Skeletal muscle satellite cell (primary cell): Measurements from ENCODE around the gene POP4.

Experiments
- H3K27me3 ChIP-seq: 2 replicates; pipeline ENCODE4 v1.7.0; 2013; ENCODE audit warnings: low read length; ENCODE audit not compliant: control insufficient read depth, insufficient read depth
- H3K36me3 ChIP-seq: 2 replicates; pipeline ENCODE4 v1.7.0; 2013; ENCODE audit warnings: mild to moderate bottlenecking, control low read depth, low read length; ENCODE audit not compliant: insufficient read depth
- H3K4me1 ChIP-seq: 2 replicates; pipeline ENCODE4 v1.7.0; 2013; ENCODE audit warnings: low read length; ENCODE audit not compliant: control insufficient read depth, insufficient read depth
- H3K4me2 ChIP-seq: 2 replicates; pipeline ENCODE4 v1.7.0; 2013; ENCODE audit warnings: mild to moderate bottlenecking, low read length
- H3K4me3 ChIP-seq: 2 replicates; pipeline ENCODE4 v1.7.0; 2013; ENCODE audit warnings: low read length
- H3K9ac ChIP-seq: 2 replicates; pipeline ENCODE4 v1.7.0; 2013; ENCODE audit warnings: mild to moderate bottlenecking, low read depth, low read length, moderate library complexity
- H3K9me3 ChIP-seq: replicated peaks from 2 replicates; pipeline ENCODE4 v1.7.0; 2013; ENCODE audit warnings: mild to moderate bottlenecking, control low read depth, low read length

POP4 gene

DNA sequence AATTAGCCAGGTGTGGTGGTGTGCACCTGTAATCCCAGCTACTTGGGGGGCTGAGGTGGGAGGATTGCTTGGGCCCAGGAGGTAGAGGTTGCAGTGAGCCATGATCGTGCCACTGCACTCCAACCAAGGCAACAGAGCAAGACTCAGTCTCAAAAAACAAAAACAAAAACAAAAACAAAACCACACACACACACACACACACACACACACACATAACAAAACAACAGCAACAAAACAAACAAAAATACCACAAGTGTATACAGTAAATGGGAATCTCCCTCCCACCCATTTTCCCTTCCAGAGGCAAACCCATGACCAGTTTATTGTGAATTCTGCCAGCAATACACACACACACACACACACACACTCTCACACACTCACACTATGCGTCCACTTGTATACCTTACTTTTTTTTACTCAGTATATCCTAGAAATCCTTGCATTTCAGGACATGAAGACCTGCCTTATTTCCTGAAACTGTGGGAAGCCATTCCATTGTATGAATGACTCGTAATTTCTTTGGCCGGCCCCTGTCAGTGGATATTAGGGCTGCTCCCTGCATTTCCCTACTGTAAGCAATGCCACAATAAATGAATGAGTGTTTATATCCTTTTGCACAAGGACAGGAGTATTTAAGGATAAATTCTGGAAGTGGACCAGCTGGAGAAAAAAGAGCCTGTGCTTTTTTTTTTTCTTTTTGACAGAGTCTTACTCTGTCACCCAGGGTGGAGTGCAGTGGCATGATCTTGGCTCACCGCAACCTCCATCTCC lies 52.3 kb downstream of the POP4 start:
- Histone ChIP-seq H3K4me3 (no peak overlapping the region), H3K4me2 (no peak overlapping the region), H3K9ac (no peak overlapping the region), H3K4me1 (peaks cover 31% of the 10 kb centered on the region), H3K27me3 (peaks cover 8% of the 10 kb centered on the region), H3K36me3 (no peaks in the 10 kb centered on the region), H3K9me3 (no peaks in the 10 kb centered on the region)

DNA sequence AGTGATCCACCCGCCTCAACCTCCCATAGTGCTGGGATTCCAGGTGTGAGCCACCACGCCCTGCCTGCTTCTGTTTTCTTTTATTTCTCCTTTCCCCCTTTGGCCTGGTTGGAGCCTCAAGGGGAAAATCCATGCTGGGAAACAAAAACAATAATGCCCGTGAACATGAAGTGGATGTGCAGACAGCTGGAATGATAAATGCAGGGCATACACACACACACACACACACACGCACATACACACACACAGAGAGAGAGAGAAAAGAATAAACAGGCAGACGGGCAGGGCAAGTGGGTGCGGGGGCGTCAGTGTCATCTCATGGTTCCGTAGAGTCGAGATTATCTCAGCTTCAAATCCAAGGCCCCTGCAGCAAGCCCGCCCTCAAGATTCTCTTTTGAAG lies 54.8 kb downstream of the POP4 start:
- Histone ChIP-seq H3K9ac (peak overlapping the region; percentile 84), H3K9me3 (no peaks in the 10 kb centered on the region), H3K4me2 (peak overlapping the region; percentile 37), H3K4me3 (no peak overlapping the region), H3K4me1 (peaks cover 48% of the 10 kb centered on the region), H3K27me3 (no peaks in the 10 kb centered on the region), H3K36me3 (no peaks in the 10 kb centered on the region)

DNA sequence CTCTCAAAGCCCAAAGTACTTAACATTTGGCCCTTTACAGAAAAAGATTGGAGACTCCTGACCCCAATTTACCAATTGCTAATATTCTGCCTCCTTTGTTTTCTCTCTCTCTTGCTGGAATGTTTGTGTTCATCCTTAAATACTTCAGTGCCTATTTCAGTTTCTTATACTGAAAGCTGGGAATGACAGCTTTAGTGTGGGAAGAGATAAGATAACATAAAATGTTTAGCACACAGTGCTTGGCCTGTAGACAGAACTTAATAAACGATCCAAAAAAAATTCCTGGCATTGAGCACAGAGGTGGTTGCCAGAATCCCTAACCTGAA lies 56.2 kb downstream of the POP4 start:
- Histone ChIP-seq H3K4me2 (peak overlapping the region; percentile 86), H3K27me3 (no peaks in the 10 kb centered on the region), H3K9ac (peak overlapping the region; percentile 84), H3K36me3 (no peaks in the 10 kb centered on the region), H3K4me1 (peaks cover 61% of the 10 kb centered on the region), H3K9me3 (no peaks in the 10 kb centered on the region), H3K4me3 (peak overlapping the region; percentile 60)

DNA sequence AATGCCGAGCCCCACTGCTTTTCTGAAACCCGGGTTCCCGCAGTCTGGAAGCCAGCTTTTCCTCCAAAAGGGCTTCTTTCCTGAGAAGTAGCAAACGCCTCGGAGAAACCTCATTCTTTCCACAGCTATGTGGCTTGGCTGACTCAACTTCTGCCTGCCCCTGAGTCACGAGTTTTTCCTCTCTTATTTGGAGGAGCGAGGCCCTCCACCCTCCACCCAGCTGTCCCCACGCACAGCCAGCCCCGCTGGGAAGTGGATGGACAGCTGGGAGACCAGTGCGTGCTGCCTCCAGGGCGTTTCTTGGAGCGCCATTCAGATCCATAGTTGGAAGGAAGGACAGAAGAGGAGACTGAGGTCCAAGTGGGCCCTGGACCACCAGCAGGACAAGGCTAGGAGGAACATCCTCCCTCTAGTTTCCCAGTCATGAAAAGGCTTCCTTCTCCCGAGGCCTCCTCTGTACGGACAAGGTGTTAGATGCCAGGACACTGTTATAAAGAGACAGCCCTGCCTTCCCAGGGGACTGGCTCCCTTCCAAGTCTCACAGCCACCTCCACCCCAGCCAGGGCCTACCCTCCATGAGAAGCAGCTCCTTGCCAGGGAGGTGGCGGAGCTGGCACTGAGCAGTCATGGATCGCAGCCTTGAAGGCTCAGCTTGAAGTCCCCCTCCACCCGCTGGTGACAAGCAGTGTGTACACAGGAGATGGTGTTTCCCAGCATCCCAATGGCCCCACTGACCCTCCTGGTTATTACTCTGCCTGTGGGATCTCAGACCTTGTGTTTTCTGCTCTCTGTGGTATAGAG lies 56.7 kb downstream of the POP4 start:
- H3K27me3 ChIP-seq, result no peaks in the 10 kb centered on the region
- H3K9ac ChIP-seq, result peak overlapping the region; percentile 84

DNA sequence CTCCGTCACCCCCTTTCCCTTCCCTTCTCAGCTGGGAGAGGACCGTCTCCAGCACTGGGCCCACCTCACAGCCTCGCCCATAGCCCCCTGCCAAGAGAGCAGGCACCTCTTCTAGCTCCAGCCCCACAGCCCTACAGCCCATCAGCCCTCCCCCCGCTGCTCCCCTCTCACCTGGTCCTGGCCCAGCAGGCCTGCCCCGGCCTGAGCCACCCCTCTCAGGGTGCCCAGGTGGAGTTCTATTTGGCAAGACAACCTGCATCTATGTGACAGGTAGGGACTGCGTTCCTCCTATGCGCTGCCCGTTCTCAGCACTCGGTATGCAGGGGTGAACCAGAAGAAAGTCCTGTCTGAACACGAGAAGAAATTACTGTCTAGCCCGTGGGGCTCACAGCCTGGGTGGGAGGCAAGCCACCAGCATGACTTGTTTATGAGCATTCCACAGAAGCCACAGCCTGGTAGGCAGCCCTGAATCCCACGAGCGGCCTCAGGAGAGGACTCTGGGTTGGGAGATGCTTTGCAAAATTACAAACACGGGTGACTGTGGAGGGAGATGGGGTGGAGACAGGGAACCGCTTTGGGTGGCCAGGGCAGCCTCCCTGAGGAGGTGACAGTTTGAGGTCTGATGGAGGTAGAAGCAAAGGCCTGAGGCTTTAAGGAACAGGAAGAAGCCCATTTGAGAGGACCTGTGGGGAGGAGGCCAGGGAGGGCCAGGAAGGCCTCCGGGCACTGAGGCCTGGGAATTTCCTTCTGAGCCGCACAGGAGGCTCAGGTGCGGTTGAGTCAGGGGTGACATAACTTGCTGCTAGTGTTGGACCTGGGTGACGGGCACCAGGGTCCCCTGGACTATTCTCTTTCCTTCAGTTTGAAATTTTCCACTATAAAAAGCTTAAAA lies 58.0 kb downstream of the POP4 start:
- Histone ChIP-seq H3K9ac (peak overlapping the region; percentile 14), H3K4me2 (peak overlapping the region; percentile 94), H3K9me3 (no peaks in the 10 kb centered on the region), H3K4me1 (peaks cover 76% of the 10 kb centered on the region), H3K27me3 (no peaks in the 10 kb centered on the region), H3K36me3 (peaks cover 4% of the 10 kb centered on the region), H3K4me3 (no peak overlapping the region)

More for the DNA sequence above, 56.7 kb downstream of the POP4 start:
- Histone ChIP-seq H3K36me3 (no peaks in the 10 kb centered on the region), H3K4me2 (peak overlapping the region; percentile 86), H3K9me3 (no peaks in the 10 kb centered on the region), H3K4me1 (peaks cover 65% of the 10 kb centered on the region), H3K4me3 (peak overlapping the region; percentile 60)

DNA sequence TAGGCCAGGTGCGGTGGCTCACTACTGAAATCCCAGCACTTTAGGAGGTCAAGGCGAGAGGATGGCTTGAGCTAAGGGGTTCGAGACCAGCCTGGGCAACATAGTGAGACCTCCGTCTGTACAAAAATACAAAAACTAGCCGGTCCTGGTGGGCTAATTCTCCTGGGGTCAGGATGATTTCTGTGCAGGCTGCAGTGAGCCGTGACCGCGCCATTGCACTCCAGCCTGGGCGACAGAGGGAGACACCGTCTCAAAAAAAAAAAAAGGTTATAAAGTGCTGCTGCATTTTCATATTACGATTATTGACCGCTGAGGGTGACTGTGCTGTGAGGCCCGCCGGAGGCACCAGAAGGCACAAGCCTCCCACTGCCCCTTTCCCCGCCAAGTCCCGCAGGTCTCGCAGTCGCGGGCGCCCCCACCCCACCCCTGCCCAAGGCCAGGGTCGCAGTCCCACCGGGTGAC lies 58.7 kb downstream of the POP4 start:
- Histone ChIP-seq H3K9ac (peak overlapping the region; percentile 80), H3K4me1 (peaks cover 76% of the 10 kb centered on the region), H3K9me3 (no peaks in the 10 kb centered on the region), H3K4me2 (peak overlapping the region; percentile 94), H3K4me3 (peak overlapping the region; percentile 91), H3K27me3 (no peaks in the 10 kb centered on the region), H3K36me3 (peaks cover 4% of the 10 kb centered on the region)

DNA sequence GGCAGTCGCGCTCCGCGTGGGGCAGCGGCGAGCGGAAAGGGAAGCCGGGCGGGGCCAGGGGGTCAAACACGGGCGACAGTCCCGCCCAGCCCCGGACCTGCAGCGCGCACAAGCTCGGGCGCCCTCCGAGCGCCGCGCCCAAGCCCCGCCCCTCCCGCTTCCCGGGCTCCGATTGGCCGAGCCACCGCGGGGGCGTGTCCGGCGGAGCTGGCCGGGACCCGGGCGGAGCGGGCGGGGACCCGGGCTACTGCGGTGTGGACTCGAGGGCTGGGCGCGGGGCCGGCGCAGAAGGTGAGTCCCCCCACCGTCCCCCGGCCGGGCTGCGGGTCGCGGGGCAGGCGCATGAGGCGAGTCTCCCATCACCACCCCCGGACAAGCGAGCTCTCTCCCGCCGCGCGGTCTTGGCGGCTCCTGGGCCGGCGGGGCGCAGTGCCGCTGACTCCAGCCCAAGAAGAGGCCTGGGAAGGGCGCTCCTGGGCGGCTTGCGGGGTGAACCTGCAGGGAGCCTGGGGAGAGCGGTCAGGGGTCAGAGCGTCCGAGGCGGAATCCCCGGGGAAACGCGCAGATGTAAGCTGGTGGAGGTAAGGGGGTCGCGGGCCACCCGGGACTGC lies 59.2 kb downstream of the POP4 start, which contains the start of gene PLEKHF1:
PLEKHF1 (plus strand) TSS at position 247 of the 611 bp plus-strand sequence. CDS start 8,379 bp downstream, outside the sequence.
- Histone ChIP-seq H3K4me1 (peaks cover 75% of the 10 kb centered on the region), H3K36me3 (peaks cover 4% of the 10 kb centered on the region), H3K4me2 (peak within 1 kb of the TSS; percentile 94), H3K4me3 (peak within 1 kb of the TSS; percentile 91), H3K27me3 (no peaks in the 10 kb centered on the region), H3K9me3 (no peaks in the 10 kb centered on the region), H3K9ac (peak within 1 kb of the TSS; percentile 80)

DNA sequence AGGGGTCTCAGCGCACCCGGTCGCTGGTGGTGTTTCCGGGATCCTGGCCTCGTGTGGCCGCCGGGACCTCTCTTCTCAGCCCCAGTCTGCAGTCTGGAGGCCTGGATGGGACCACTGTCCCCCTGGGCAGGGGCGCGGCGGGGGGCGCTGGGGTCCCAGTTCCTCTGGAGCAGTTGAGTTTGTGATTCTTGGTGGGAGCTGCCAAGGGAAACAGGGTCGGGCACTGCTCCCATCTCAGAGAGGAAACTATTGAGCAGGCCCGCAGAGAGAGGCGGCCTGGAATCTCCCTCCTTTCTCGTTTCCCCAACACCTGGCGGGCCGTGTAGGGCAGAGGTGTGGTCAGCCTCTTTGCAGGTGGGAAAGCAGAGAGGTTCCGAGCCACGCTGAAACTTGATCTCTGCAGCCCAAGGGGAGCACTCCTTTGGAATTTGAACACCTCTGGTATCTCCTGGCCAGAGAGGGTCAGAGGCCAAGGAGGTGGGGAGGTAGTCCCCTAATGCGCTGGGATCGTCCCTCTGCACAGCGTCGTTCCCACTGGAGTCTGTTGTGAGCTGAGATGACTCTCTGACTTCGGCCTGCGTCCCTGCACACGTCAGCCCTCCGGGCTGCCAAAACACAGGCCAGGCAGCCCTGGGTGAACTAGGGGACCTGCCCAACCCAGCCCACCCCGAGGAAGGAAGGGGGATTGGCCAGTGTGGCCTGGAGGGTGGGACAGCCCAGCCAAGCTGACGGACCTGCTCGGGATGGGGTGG lies 59.9 kb downstream of the POP4 start:
- Histone ChIP-seq H3K9ac (peak overlapping the region; percentile 80), H3K4me2 (peak overlapping the region; percentile 94), H3K4me1 (peaks cover 68% of the 10 kb centered on the region), H3K4me3 (peak overlapping the region; percentile 91), H3K27me3 (no peaks in the 10 kb centered on the region), H3K36me3 (peaks cover 4% of the 10 kb centered on the region), H3K9me3 (no peaks in the 10 kb centered on the region)
